Transverse colon (tissue), 4 donors: ENCODE results near the gene CTBP2. TPM values are rescaled to one million over a fixed set of nuclear protein-coding genes. Genes with fewer than 3 reads are reported as not detected.

Experiments
- DNase-seq: peaks from one replicate; pipeline ENCODE4 v3.0.0-alpha.2; 2019
- H3K27ac ChIP-seq, 4 donors: fragments of 200-600 bp; sonication (generic); 2 replicates each; pipeline ENCODE4 v1.5.1; 2016 to 2018; ENCODE audit warnings: inconsistent platforms in 4 of 4
- H3K27me3 ChIP-seq: fragments of 200-600 bp; sonication (generic); 2 replicates; pipeline ENCODE4 v1.5.1; 2017; ENCODE audit warnings: inconsistent platforms
- H3K36me3 ChIP-seq, 4 donors: fragments of 200-600 bp; sonication (generic); 2 replicates each; pipeline ENCODE4 v1.5.1; 2017 to 2019; ENCODE audit warnings: inconsistent platforms in 4 of 4
- H3K4me1 ChIP-seq, 4 donors: fragments of 200-600 bp; sonication (generic); 2 replicates each; pipeline ENCODE4 v1.5.1; 2017 to 2020; ENCODE audit warnings: inconsistent platforms in 4 of 4
- H3K4me3 ChIP-seq, 4 donors: fragments of 200-600 bp; sonication (generic); 1 replicate in 1 of 4; 2 replicates in 3 of 4; pipeline versions ENCODE4 v1.5.1 to v1.6.1; 2017 to 2019; ENCODE audit warnings: inconsistent platforms in 4 of 4
- H3K9me3 ChIP-seq, 2 donors: fragments of 200-600 bp; sonication (generic); 2 replicates each; pipeline ENCODE4 v1.5.1; 2017 to 2019; ENCODE audit warnings: inconsistent platforms in 2 of 2
- CTCF ChIP-seq, 5 experiments: fragments of 200-600 bp in 3 of 5; fragments of 450-650 bp in 2 of 5; sonication (generic) in 3 of 5; IDR thresholded peaks; 1 replicate in 2 of 5; 2 replicates in 3 of 5; pipeline ENCODE4 v1.5.1; 2016 to 2017; ENCODE audit warnings: antibody characterized with exemption in 5 of 5, inconsistent platforms in 3 of 5, mild to moderate bottlenecking in 2 of 5, moderate library complexity in 1 of 5
- EP300 ChIP-seq: sonication (generic); formaldehyde crosslinking; IDR thresholded peaks from one replicate; pipeline ENCODE4 v1.6.1; 2017; ENCODE audit warnings: antibody characterized with exemption, low read depth
- POLR2A ChIP-seq: fragments of 450-650 bp; IDR thresholded peaks from one replicate; pipeline ENCODE4 v1.6.1; 2016; ENCODE audit warnings: antibody characterized with exemption, mild to moderate bottlenecking, moderate library complexity
- POLR2AphosphoS5 ChIP-seq, 3 donors: sonication (generic); formaldehyde crosslinking; IDR thresholded peaks; one replicate each; pipeline ENCODE4 v1.6.1; 2016; ENCODE audit warnings: antibody characterized with exemption in 3 of 3
- WGBS, 2 donors: methylation state at CpG; one replicate each; pipeline ENCODE4 v1.1.5; 2018; ENCODE audit warnings: low coverage in 1 of 2; 5-methylcytosine and 5-hydroxymethylcytosine counted together
- in situ Hi-C, 4 donors: fragments of 200-750 bp; cut with MboI; loops; one replicate each; pipeline versions ENCODE4 v1.15.0 to v1.15.1; 2017; ENCODE audit warnings: low sequenced_read_pairs in 3 of 4, low pct_ligation_motif_present in 1 of 4, low pct_unique_long_range_greater_than_20kb in 1 of 4
- intact Hi-C: fragments of 100-400 bp; cut with DNase I; formaldehyde crosslinking; loops from one replicate; pipeline ENCODE4 v1.15.1; 2023; ENCODE audit warnings: low total_unique reads
- total RNA-seq, 4 donors: library from RNA; depleted of rRNA; stranded (reverse); fragments of >200 nt; gene quantifications; one replicate each; pipeline ENCODE4 v1.1.0, GENCODE V29; 2016

Gene CTBP2
- total RNA-seq, 4 donors from 2014 or later = 71.9 to 247 (median 98.4) TPM

- intact Hi-C loops (no loop called here), in situ Hi-C loops (loop anchor here in 1 of 4 donors (25.0 kb wide), 1 partner anchor 677 kb away; the partner anchor contains the start of gene EDRF1)
- no peaks in the 10 kb centered on the region for H3K9me3 ChIP-seq
- 54 to 69% methylated on average over 10 to 11 of the region's 11 CpGs for WGBS, 2 donors
- TF ChIP-seq POLR2A = no peak
- TF ChIP-seq EP300 = no peak
- TF ChIP-seq POLR2AphosphoS5 (IDR thresholded peaks at IDR 0.05) = no peak
- H3K27me3 ChIP-seq = no peaks in the 10 kb centered on the region
- H3K27ac ChIP-seq = no peak overlapping the region
- DNase-seq = no peak
- H3K4me1 ChIP-seq = peaks cover 8 to 49% (median 24%) of the 10 kb centered on the region in 4 donors
- no peak overlapping the region for H3K4me3 ChIP-seq
- H3K36me3 ChIP-seq = no peaks in the 10 kb centered on the region
Observed at GRCh38 chr10:125035136-125035535, 125.2 kb downstream of the CTBP2 start.

DNA sequence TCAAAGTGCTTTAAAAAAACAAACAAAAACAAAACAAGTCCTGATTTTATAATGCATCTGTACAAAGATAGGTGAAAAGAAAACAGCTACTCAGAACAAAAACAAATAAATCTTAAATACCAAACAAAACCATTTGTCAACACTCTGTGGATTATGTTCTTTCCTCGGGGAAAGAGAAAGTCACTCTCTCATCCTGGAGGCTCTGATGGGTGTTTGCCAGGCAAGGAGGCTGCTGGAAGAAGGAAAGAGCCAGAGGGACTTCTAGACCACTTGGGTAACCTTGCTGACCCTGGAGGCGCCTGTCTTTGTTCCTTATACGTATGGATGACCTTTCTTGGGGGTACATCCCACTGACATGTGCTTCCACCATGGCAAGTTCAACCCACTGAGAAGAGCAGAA lies 125.7 kb downstream of the CTBP2 start:
- 60 to 62% methylated on average over 3 of the region's 3 CpGs for WGBS, 2 donors
- no peaks in the 10 kb centered on the region for H3K9me3 ChIP-seq
- no peak overlapping the region for H3K27ac ChIP-seq
- intact Hi-C loops = no loop called here
- H3K36me3 ChIP-seq = no peaks in the 10 kb centered on the region
- TF ChIP-seq POLR2A (no peak), POLR2AphosphoS5 (IDR thresholded peaks at IDR 0.05) (no peak), CTCF (IDR thresholded peaks at IDR 0.05) (no peak), EP300 (no peak)
- H3K4me1 ChIP-seq = peaks cover 8 to 50% (median 22%) of the 10 kb centered on the region in 4 donors
- H3K27me3 ChIP-seq = no peaks in the 10 kb centered on the region
- DNase-seq = no peak
- in situ Hi-C loops = loop anchor here in 1 of 4 donors (25.0 kb wide), 1 partner anchor 678 kb away; the partner anchor contains the start of gene EDRF1
- no peak overlapping the region for H3K4me3 ChIP-seq

- in situ Hi-C loops = loop anchor here in 1 of 4 donors (25.0 kb wide), 1 partner anchor 679 kb away; the partner anchor contains the start of gene EDRF1
- 86% methylated on average over 27 of the region's 27 CpGs; no CpG with 5 or more reads in 1 of the 2 donors for WGBS, 2 donors
Observed at GRCh38 chr10:125033146-125033924, 127.0 kb downstream of the CTBP2 start.

GRCh38 chr10:125032474-125033020 lies 127.8 kb downstream of the CTBP2 start:
- H3K9me3 ChIP-seq = no peaks in the 10 kb centered on the region
- intact Hi-C loops = no loop called here
- WGBS, 2 donors = 84% methylated on average over 15 of the region's 15 CpGs; no CpG with 5 or more reads in 1 of the 2 donors

More at GRCh38 chr10:125033146-125033924, 127.0 kb downstream of the CTBP2 start:
- Histone ChIP-seq H3K27me3 (no peaks in the 10 kb centered on the region), H3K27ac (no peak overlapping the region), H3K9me3 (no peaks in the 10 kb centered on the region), H3K4me3 (no peak overlapping the region), H3K36me3 (no peaks in the 10 kb centered on the region), H3K4me1 (peaks cover 0 to 41% (median 11%) of the 10 kb centered on the region in 4 donors)
- no peak for DNase-seq
- TF ChIP-seq EP300 (no peak), CTCF (IDR thresholded peaks at IDR 0.05) (no peak), POLR2A (no peak), POLR2AphosphoS5 (IDR thresholded peaks at IDR 0.05) (no peak)
- intact Hi-C loops = no loop called here

More at GRCh38 chr10:125032474-125033020, 127.8 kb downstream of the CTBP2 start:
- in situ Hi-C loops = loop anchor here in 1 of 4 donors (25.0 kb wide), 1 partner anchor 680 kb away; the partner anchor contains the start of gene EDRF1
- TF ChIP-seq EP300 = no peak
- no peak for TF ChIP-seq POLR2A
- no peak for TF ChIP-seq CTCF (IDR thresholded peaks at IDR 0.05)
- no peak for TF ChIP-seq POLR2AphosphoS5 (IDR thresholded peaks at IDR 0.05)
- Histone ChIP-seq H3K4me1 (peaks cover 0 to 41% (median 10%) of the 10 kb centered on the region in 4 donors), H3K27me3 (no peaks in the 10 kb centered on the region), H3K36me3 (no peaks in the 10 kb centered on the region), H3K4me3 (no peak overlapping the region), H3K27ac (no peak overlapping the region)
- DNase-seq = no peak
